Activated CD4-positive, alpha-beta T cell treated with anti-CD3 and anti-CD28 coated beads for 36 hours (primary cell): Measurements from ENCODE around the gene BOLA3. TPM values are rescaled to one million over a fixed set of nuclear protein-coding genes. Genes with fewer than 3 reads are reported as not detected.
A peak's percentile ranks its signal among the peaks of the same experiment; 100 is the strongest.
"Not testable (repeated sequence)": the region's sequence is repeated elsewhere in the genome, so short reads cannot be mapped to it uniquely, and the experiment has no call there.

Source experiments
- ATAC-seq: fragments of 200-7000 bp; cut with Tn5 transposase; one replicate; pipeline ENCODE4 v1.10.0; 2021; ENCODE audit warnings: mild to moderate bottlenecking, moderate library complexity
- CTCF ChIA-PET: fragments of 350-600 bp; sonication (Branson Sonifier 250); formaldehyde crosslinking; loops from one replicate; lab custom pipeline; 2021; ENCODE audit warnings: antibody characterized with exemption; lab: Charles Lee
- POLR2A ChIA-PET: fragments of 350-600 bp; sonication (Branson Sonifier 250); formaldehyde crosslinking; loops from one replicate; lab custom pipeline; 2021; ENCODE audit warnings: antibody characterized with exemption, inconsistent platforms; lab: Charles Lee
- DNase-seq: peaks from one replicate; pipeline ENCODE4 v3.0.0-alpha.2; 2020
- H3K27ac Mint-ChIP-seq: one replicate; pipeline ENCODE4 v1.8.0; 2021; ENCODE audit warnings: mixed read lengths
- H3K27me3 Mint-ChIP-seq: one replicate; pipeline ENCODE4 v1.8.0; 2021; ENCODE audit warnings: mixed read lengths
- H3K36me3 Mint-ChIP-seq: one replicate; pipeline ENCODE4 v1.8.0; 2021; ENCODE audit warnings: low read depth, mixed read lengths
- H3K4me1 Mint-ChIP-seq: one replicate; pipeline ENCODE4 v1.8.0; 2021; ENCODE audit warnings: mixed read lengths
- H3K4me3 Mint-ChIP-seq: one replicate; pipeline ENCODE4 v1.8.0; 2021; ENCODE audit warnings: mild to moderate bottlenecking, moderate library complexity, mixed read lengths
- H3K9me3 Mint-ChIP-seq: one replicate; pipeline ENCODE4 v1.8.0; 2021; ENCODE audit warnings: low read depth, mixed read lengths
- intact Hi-C, 2 experiments: fragments of 100-400 bp; cut with DNase I in 1 of 2; cut with micrococcal nuclease in 1 of 2; formaldehyde crosslinking; loops; one replicate each; pipeline versions ENCODE4 v1.14.2 to v1.15.1; 2022 to 2024; cut with DNase I, micrococcal nuclease
- total RNA-seq, 2 experiments: library from RNA; stranded (reverse); gene quantifications; one replicate each; pipeline ENCODE4 v1.2.3, GENCODE V29; 2021

The BOLA3 gene
- total RNA-seq, 2 experiments from 2014 or later, result 119 to 130 TPM

GRCh38 chr2:74094291-74094690 is 53.4 kb downstream of the BOLA3 start:
- ChIA-PET POLR2A (no interaction called here), CTCF (interaction anchor here (0.6 to 1.2 kb wide), 3 partner anchors 53 to 743 kb away, joined by 3 read pairs; no protein-coding TSS in a partner anchor)
- H3K27ac Mint-ChIP-seq, result peak overlapping the region; percentile 9

DNA sequence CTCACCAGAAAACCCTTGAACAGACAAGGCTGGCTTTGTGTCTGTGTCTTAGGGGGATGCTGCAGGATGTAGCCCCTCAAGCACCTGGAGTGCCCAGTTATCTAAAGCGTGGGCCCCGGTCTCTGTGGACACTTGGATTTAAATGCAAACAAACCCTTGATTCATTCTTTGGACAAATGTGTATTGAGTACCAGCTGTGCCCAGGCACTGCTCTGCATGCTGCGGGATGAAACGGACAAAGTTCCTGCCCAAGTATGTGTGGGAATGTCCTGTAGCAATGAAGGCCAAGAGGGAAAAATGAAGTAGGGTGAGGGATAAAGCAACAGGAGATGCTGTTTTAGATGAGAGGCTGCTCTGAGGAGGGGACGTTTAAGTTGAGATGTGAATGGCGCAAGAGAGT is 53.9 kb downstream of the BOLA3 start:
- Mint-ChIP-seq H3K36me3 (peaks cover 28% of the 10 kb centered on the region), H3K27ac (peak overlapping the region; percentile 9), H3K4me3 (no peak overlapping the region), H3K27me3 (no peaks in the 10 kb centered on the region), H3K9me3 (no peaks in the 10 kb centered on the region), H3K4me1 (no peaks in the 10 kb centered on the region)
- DNase-seq (no peak), ATAC-seq (no peak)
- CTCF ChIA-PET, result interaction anchor here (0.7 kb wide), 2 partner anchors 34 to 743 kb away, joined by 3 read pairs; no protein-coding TSS in a partner anchor
- POLR2A ChIA-PET, result no interaction called here
- intact Hi-C loops, result no loop called here

More at GRCh38 chr2:74094291-74094690, 53.4 kb downstream of the BOLA3 start:
- DNase-seq (no peak), ATAC-seq (no peak)
- Mint-ChIP-seq H3K4me3 (no peak overlapping the region), H3K9me3 (no peaks in the 10 kb centered on the region), H3K36me3 (peaks cover 29% of the 10 kb centered on the region), H3K27me3 (no peaks in the 10 kb centered on the region), H3K4me1 (no peaks in the 10 kb centered on the region)
- intact Hi-C loops, result no loop called here

GRCh38 chr2:74093426-74093825 is 54.3 kb downstream of the BOLA3 start:
- Mint-ChIP-seq H3K27ac (no peak overlapping the region), H3K27me3 (no peaks in the 10 kb centered on the region), H3K4me3 (no peak overlapping the region), H3K36me3 (peaks cover 26% of the 10 kb centered on the region), H3K4me1 (no peaks in the 10 kb centered on the region), H3K9me3 (no peaks in the 10 kb centered on the region)
- intact Hi-C loops, result no loop called here
- no peak for DNase-seq
- ATAC-seq, result no peak
- CTCF ChIA-PET, result interaction anchor here (0.7 kb wide), 2 partner anchors 33 to 742 kb away, joined by 3 read pairs; no protein-coding TSS in a partner anchor
- POLR2A ChIA-PET, result no interaction called here

- Mint-ChIP-seq H3K4me3 (no peak overlapping the region), H3K27ac (no peak overlapping the region), H3K9me3 (no peaks in the 10 kb centered on the region), H3K4me1 (no peaks in the 10 kb centered on the region), H3K27me3 (no peaks in the 10 kb centered on the region), H3K36me3 (peaks cover 32% of the 10 kb centered on the region)
- no peak for DNase-seq
- intact Hi-C loops, result no loop called here
- ChIA-PET POLR2A (no interaction called here), CTCF (no interaction called here)
- no peak for ATAC-seq
These were observed 55.4 kb downstream of the BOLA3 start for GRCh38 chr2:74092275-74092674.

DNA sequence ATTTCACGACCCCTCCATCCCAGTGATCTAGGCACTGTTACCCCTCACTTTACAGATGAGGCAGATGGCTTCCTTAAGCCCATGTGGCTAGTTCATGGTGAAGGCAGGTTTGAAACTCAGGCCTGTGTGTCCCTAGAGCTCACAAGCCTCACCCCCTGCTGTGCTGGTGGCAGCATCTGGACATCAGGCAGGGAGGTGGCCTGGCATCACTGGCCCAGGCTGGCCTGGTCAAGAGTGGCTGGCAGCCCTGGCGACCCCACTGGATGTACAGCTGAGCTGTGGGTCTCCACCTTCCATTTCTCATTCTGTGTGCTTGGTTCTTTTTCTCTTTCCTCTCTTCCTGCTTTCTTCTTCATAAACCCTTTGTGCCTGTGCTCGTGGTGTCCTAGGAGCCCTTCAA is 56.3 kb downstream of the BOLA3 start:
- ChIA-PET POLR2A (no interaction called here), CTCF (interaction anchor here (0.7 kb wide), 1 partner anchor 1244 kb away, joined by 3 read pairs; no protein-coding TSS in a partner anchor)
- no peaks in the 10 kb centered on the region for H3K27me3 Mint-ChIP-seq
- DNase-seq, result no peak
- peaks cover 35% of the 10 kb centered on the region for H3K36me3 Mint-ChIP-seq
- H3K27ac Mint-ChIP-seq, result peak overlapping the region; percentile 38
- H3K9me3 Mint-ChIP-seq, result no peaks in the 10 kb centered on the region
- ATAC-seq, result no peak
- no peaks in the 10 kb centered on the region for H3K4me1 Mint-ChIP-seq
- intact Hi-C loops, result no loop called here
- no peak overlapping the region for H3K4me3 Mint-ChIP-seq

DNA sequence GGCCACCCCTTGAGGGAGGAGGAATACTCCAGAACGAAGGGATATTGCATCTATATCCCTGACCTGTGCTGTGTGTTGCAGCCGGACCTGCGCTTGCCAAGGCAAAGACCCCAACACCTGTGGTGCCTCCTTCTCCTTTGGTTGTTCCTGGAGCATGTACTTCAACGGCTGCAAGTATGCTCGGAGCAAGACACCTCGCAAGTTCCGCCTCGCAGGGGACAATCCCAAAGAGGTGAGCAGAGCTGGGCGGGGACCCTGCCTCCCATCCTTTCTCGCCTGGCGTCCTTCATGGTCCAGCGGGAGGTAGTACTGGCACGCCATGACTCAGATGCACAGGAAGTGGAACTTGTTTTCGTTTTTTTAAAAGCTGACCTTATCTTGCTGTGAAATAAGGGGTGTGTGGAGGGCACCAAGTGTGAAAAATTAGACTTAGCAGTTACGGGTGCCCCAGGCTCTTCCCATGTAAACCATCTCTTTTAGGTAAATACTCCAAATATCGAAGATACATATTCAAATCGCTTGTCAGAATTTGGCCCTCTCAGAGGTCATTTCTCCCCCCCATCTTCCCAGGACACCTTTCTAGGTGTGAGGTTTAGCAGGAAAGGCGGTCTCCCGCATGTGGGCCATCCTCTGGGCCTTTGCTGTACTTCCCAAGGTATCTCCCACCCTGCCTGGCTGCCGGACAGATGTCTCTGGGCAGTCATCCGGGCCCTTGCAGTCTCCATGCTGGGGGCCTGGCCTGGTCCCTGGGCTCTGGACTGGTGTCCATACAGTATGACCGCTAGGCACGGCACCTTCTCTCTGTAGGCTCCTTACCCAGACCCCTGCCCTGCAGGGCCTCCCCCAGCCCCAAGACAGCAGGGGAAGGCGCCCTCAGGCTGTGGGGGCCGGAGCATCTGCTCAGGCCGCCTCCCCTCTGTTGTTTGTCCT is 57.6 kb downstream of the BOLA3 start:
- ATAC-seq (no peak), DNase-seq (no peak)
- no peaks in the 10 kb centered on the region for H3K27me3 Mint-ChIP-seq
- no peak overlapping the region for H3K4me3 Mint-ChIP-seq
- peaks cover 35% of the 10 kb centered on the region for H3K36me3 Mint-ChIP-seq
- H3K9me3 Mint-ChIP-seq, result no peaks in the 10 kb centered on the region
- H3K4me1 Mint-ChIP-seq, result no peaks in the 10 kb centered on the region
- POLR2A ChIA-PET, result no interaction called here
- CTCF ChIA-PET, result interaction anchor here (1.0 kb wide), 1 partner anchor 263 kb away, joined by 3 read pairs; no protein-coding TSS in a partner anchor
- intact Hi-C loops, result no loop called here
- peak overlapping the region; percentile 20 for H3K27ac Mint-ChIP-seq

- CTCF ChIA-PET, result interaction anchor here (0.6 to 1.0 kb wide), 2 partner anchors 262 to 639 kb away, joined by 3 to 4 read pairs; no protein-coding TSS in a partner anchor
These were observed 59.0 kb downstream of the BOLA3 start for GRCh38 chr2:74088676-74089075.

GRCh38 chr2:74087696-74088095 is 60.0 kb downstream of the BOLA3 start:
- no peaks in the 10 kb centered on the region for H3K9me3 Mint-ChIP-seq
- ChIA-PET POLR2A (interaction anchor here (0.6 kb wide), 1 partner anchor 147 kb away, joined by 3 read pairs; no protein-coding TSS in a partner anchor), CTCF (no interaction called here)
- no peak overlapping the region for H3K27ac Mint-ChIP-seq
- intact Hi-C loops, result no loop called here
- H3K4me3 Mint-ChIP-seq, result no peak overlapping the region
- no peak for ATAC-seq
- H3K27me3 Mint-ChIP-seq, result no peaks in the 10 kb centered on the region
- H3K4me1 Mint-ChIP-seq, result no peaks in the 10 kb centered on the region
- peaks cover 36% of the 10 kb centered on the region for H3K36me3 Mint-ChIP-seq
- DNase-seq, result no peak

More at GRCh38 chr2:74088676-74089075, 59.0 kb downstream of the BOLA3 start:
- H3K27me3 Mint-ChIP-seq, H3K27ac Mint-ChIP-seq, H3K4me3 Mint-ChIP-seq, POLR2A ChIA-PET, intact Hi-C loops, H3K4me1 Mint-ChIP-seq, ATAC-seq, H3K9me3 Mint-ChIP-seq, DNase-seq: not testable (repeated sequence)
- H3K36me3 Mint-ChIP-seq, result peaks cover 35% of the 10 kb centered on the region

DNA sequence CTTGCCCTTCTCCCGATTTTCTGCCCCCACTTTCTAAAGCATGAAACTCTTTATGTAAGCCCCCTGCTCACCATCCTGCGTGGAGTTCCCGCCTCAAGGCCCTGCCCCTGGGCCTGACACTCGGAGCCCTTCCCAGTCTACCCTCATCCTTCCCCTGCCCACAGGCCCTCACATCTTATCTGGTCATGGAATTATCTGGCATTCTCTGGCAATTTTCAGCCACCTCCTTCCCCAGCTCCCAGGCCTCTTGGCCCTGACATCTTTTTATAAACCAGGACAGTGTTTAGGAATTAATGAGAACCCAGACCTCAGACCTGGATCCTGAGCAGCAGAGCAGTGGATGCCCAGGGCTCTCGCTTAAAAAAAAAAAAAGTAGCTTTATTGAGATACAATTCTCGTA is 61.7 kb downstream of the BOLA3 start:
- intact Hi-C loops, result no loop called here
- ChIA-PET POLR2A (no interaction called here), CTCF (interaction anchor here (0.6 kb wide), 1 partner anchor 146 kb away, joined by 5 read pairs; no protein-coding TSS in a partner anchor)
- H3K36me3 Mint-ChIP-seq, result peaks cover 38% of the 10 kb centered on the region
- no peaks in the 10 kb centered on the region for H3K9me3 Mint-ChIP-seq
- ATAC-seq (no peak), DNase-seq (no peak)
- H3K27me3 Mint-ChIP-seq, result no peaks in the 10 kb centered on the region
- no peak overlapping the region for H3K27ac Mint-ChIP-seq
- H3K4me1 Mint-ChIP-seq, result no peaks in the 10 kb centered on the region
- H3K4me3 Mint-ChIP-seq, result no peak overlapping the region
